ENCODE measurements around the gene FLOT1. TPM values are rescaled to one million over a fixed set of nuclear protein-coding genes. Genes with fewer than 3 reads are reported as not detected.

Gene FLOT1
- total and polyA plus RNA-seq, 2 of the 13 experiments (the other 11 are each of a cell fraction or from before 2014, with no cell fraction given) = 82.3 to 130 TPM

- TF ChIP-seq HNRNPLL (IDR thresholded peaks at IDR 0.05; ENCODE audit: low read depth, low read length, poor library complexity, severe bottlenecking) (no peak), CREB1 (IDR thresholded peaks at IDR 0.05) (no peak), CREB1 (CRISPR knock-in tag; IDR thresholded peaks at IDR 0.05) (no peak), KLF9 (CRISPR knock-in tag; IDR thresholded peaks at IDR 0.05; ENCODE audit: low read depth) (no peak), FOXJ3 (CRISPR knock-in tag; IDR thresholded peaks at IDR 0.05; ENCODE audit: borderline replicate concordance) (no peak; the same call in 1 of the 2 replicates), YEATS4 (CRISPR knock-in tag; IDR thresholded peaks at IDR 0.05; ENCODE audit: borderline replicate concordance) (no peak), FOXO4 (CRISPR knock-in tag; conservative IDR thresholded peaks at IDR 0.05) (no peak), EED (CRISPR knock-in tag; IDR thresholded peaks at IDR 0.05) (no peak), MED1 (CRISPR knock-in tag; IDR thresholded peaks at IDR 0.05) (no peak; the same call in 1 of the 2 replicates), NR3C1 (CRISPR knock-in tag; IDR thresholded peaks at IDR 0.05) (no peak), ZNF780A (CRISPR knock-in tag; IDR thresholded peaks at IDR 0.05) (no peak), RFX3 (CRISPR knock-in tag; IDR thresholded peaks at IDR 0.05) (no peak), MED13 (CRISPR knock-in tag; IDR thresholded peaks at IDR 0.05) (no peak), GATAD2A (CRISPR knock-in tag; IDR thresholded peaks at IDR 0.05) (peak; percentile 67; the same call in 1 of the 2 replicates), KMT2A (CRISPR knock-in tag; IDR thresholded peaks at IDR 0.05) (no peak), SSRP1 (CRISPR knock-in tag; IDR thresholded peaks at IDR 0.05) (no peak), RELA (CRISPR knock-in tag; IDR thresholded peaks at IDR 0.05) (no peak), TSC22D2 (CRISPR knock-in tag; IDR thresholded peaks at IDR 0.05; ENCODE audit: borderline replicate concordance) (0 out of 2 replicates have a peak, but pooled peaks have one; percentile 21), ZNF816 (CRISPR knock-in tag; IDR thresholded peaks at IDR 0.05; ENCODE audit: borderline replicate concordance) (no peak)
- TF ChIP-seq, protein P1, sequence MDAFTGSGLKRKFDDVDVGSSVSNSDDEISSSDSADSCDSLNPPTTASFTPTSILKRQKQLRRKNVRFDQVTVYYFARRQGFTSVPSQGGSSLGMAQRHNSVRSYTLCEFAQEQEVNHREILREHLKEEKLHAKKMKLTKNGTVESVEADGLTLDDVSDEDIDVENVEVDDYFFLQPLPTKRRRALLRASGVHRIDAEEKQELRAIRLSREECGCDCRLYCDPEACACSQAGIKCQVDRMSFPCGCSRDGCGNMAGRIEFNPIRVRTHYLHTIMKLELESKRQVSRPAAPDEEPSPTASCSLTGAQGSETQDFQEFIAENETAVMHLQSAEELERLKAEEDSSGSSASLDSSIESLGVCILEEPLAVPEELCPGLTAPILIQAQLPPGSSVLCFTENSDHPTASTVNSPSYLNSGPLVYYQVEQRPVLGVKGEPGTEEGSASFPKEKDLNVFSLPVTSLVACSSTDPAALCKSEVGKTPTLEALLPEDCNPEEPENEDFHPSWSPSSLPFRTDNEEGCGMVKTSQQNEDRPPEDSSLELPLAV (CRISPR knock-in tag; conservative IDR thresholded peaks at IDR 0.05; ENCODE audit: low read depth) = no peak
- TF ChIP-seq, protein P2, sequence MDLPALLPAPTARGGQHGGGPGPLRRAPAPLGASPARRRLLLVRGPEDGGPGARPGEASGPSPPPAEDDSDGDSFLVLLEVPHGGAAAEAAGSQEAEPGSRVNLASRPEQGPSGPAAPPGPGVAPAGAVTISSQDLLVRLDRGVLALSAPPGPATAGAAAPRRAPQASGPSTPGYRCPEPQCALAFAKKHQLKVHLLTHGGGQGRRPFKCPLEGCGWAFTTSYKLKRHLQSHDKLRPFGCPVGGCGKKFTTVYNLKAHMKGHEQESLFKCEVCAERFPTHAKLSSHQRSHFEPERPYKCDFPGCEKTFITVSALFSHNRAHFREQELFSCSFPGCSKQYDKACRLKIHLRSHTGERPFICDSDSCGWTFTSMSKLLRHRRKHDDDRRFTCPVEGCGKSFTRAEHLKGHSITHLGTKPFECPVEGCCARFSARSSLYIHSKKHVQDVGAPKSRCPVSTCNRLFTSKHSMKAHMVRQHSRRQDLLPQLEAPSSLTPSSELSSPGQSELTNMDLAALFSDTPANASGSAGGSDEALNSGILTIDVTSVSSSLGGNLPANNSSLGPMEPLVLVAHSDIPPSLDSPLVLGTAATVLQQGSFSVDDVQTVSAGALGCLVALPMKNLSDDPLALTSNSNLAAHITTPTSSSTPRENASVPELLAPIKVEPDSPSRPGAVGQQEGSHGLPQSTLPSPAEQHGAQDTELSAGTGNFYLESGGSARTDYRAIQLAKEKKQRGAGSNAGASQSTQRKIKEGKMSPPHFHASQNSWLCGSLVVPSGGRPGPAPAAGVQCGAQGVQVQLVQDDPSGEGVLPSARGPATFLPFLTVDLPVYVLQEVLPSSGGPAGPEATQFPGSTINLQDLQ (CRISPR knock-in tag; IDR thresholded peaks at IDR 0.05) = no peak
Observed at GRCh38 chr6:30782425-30783014, 40.0 kb upstream of the FLOT1 start (continued).
